Coronary artery (tissue), 2 donors: ENCODE data around the gene SLC12A9.

Experiments
- DNase-seq: peaks from one replicate; pipeline ENCODE4 v3.0.0-alpha.2; 2017; ENCODE audit warnings: low spot score
- H3K27ac ChIP-seq, 2 donors: fragments of 200-600 bp; sonication (generic); one replicate each; pipeline ENCODE4 v1.5.1; 2016 to 2019
- H3K4me3 ChIP-seq: fragments of 200-600 bp; sonication (generic); 2 replicates; pipeline ENCODE4 v1.5.1; 2016; ENCODE audit warnings: mild to moderate bottlenecking, moderate library complexity
- CTCF ChIP-seq: fragments of 200-600 bp; sonication (generic); IDR thresholded peaks from one replicate; pipeline ENCODE4 v1.5.1; 2019; ENCODE audit warnings: antibody characterized with exemption

The SLC12A9 gene

GRCh38 chr7:100881136-100881535, 28.6 kb downstream of the SLC12A9 start:
- H3K4me3 ChIP-seq = no peak overlapping the region
- TF ChIP-seq CTCF = no peak
- no peak overlapping the region for H3K27ac ChIP-seq
- DNase-seq = no peak

- Histone ChIP-seq H3K27ac (no peak overlapping the region), H3K4me3 (no peak overlapping the region)
- no peak for TF ChIP-seq CTCF
- no peak for DNase-seq
Observed at GRCh38 chr7:100882201-100882600, 29.7 kb downstream of the SLC12A9 start.

GRCh38 chr7:100882785-100883526, 30.4 kb downstream of the SLC12A9 start:
- DNase-seq = no peak
- Histone ChIP-seq H3K27ac (no peak overlapping the region), H3K4me3 (no peak overlapping the region)
- TF ChIP-seq CTCF = no peak

- no peak overlapping the region for H3K4me3 ChIP-seq
- no peak for DNase-seq
- TF ChIP-seq CTCF = no peak
- peak overlapping the region in 1 of 2 donors; percentile 9 for H3K27ac ChIP-seq
Observed at GRCh38 chr7:100884736-100885439, 32.4 kb downstream of the SLC12A9 start.

- TF ChIP-seq CTCF = no peak
- no peak for DNase-seq
- Histone ChIP-seq H3K4me3 (no peak overlapping the region), H3K27ac (no peak overlapping the region)
Observed at GRCh38 chr7:100885440-100886141, 33.1 kb downstream of the SLC12A9 start.

- no peak for DNase-seq
- H3K4me3 ChIP-seq = no peak overlapping the region
- H3K27ac ChIP-seq = no peak overlapping the region
- TF ChIP-seq CTCF = no peak
Observed at GRCh38 chr7:100886142-100886935, 33.8 kb downstream of the SLC12A9 start.
